KMS-11 (cell line): ENCODE measurements around the gene ELL2.
"Not testable (repeated sequence)": the region's sequence is repeated elsewhere in the genome, so short reads cannot be mapped to it uniquely, and the experiment has no call there.

ENCODE experiments used
- H2AFZ ChIP-seq: fragments of 200-600 bp; sonication (generic); 2 replicates; pipeline ENCODE4 v1.6.1; 2016; ENCODE audit warnings: antibody characterized with exemption, mixed run types, low read depth
- H3K27ac ChIP-seq: fragments of 200-600 bp; sonication (generic); 2 replicates; pipeline ENCODE4 v1.6.1; 2016; ENCODE audit warnings: mild to moderate bottlenecking, mixed run types
- H3K27me3 ChIP-seq: fragments of 200-600 bp; sonication (generic); 2 replicates; pipeline ENCODE4 v1.6.1; 2017; ENCODE audit warnings: mild to moderate bottlenecking, low read depth, mixed run types, moderate library complexity; ENCODE audit not compliant: insufficient read depth
- H3K36me3 ChIP-seq: fragments of 200-600 bp; sonication (generic); 2 replicates; pipeline ENCODE4 v1.6.1; 2017; ENCODE audit warnings: mild to moderate bottlenecking, mixed run types; ENCODE audit not compliant: insufficient read depth
- H3K4me1 ChIP-seq: fragments of 200-600 bp; sonication (generic); 2 replicates; pipeline ENCODE4 v1.6.1; 2016; ENCODE audit warnings: mild to moderate bottlenecking, low read depth, mixed run types; ENCODE audit not compliant: poor library complexity, severe bottlenecking
- H3K4me2 ChIP-seq: fragments of 200-600 bp; sonication (generic); 2 replicates; pipeline ENCODE4 v1.7.0; 2016; ENCODE audit warnings: mild to moderate bottlenecking, mixed run types
- H3K4me3 ChIP-seq: fragments of 200-600 bp; sonication (generic); IDR thresholded peaks from 2 replicates; pipeline ENCODE4 v1.6.1; 2017; ENCODE audit warnings: low read depth, low read length, mixed read lengths; ENCODE audit not compliant: insufficient read depth
- H3K79me2 ChIP-seq: fragments of 200-600 bp; sonication (generic); 2 replicates; pipeline ENCODE4 v1.6.1; 2016; ENCODE audit warnings: low read depth, mixed run types; ENCODE audit not compliant: insufficient read depth
- H3K9ac ChIP-seq: fragments of 200-600 bp; sonication (generic); 2 replicates; pipeline ENCODE4 v1.6.1; 2016; ENCODE audit warnings: mild to moderate bottlenecking, mixed run types
- H4K20me1 ChIP-seq: fragments of 200-600 bp; sonication (generic); 2 replicates; pipeline ENCODE4 v1.6.1; 2016; ENCODE audit warnings: mild to moderate bottlenecking, mixed run types; ENCODE audit not compliant: insufficient read depth
- TF ChIP-seq, protein P1 (sequence below): fragments of 200-600 bp; sonication (generic); conservative IDR thresholded peaks from 2 replicates; pipeline ENCODE4 v1.6.1; 2017; ENCODE audit warnings: low read depth, mild to moderate bottlenecking, antibody characterized with exemption, low read length, moderate library complexity, mixed read lengths

ELL2 gene

DNA sequence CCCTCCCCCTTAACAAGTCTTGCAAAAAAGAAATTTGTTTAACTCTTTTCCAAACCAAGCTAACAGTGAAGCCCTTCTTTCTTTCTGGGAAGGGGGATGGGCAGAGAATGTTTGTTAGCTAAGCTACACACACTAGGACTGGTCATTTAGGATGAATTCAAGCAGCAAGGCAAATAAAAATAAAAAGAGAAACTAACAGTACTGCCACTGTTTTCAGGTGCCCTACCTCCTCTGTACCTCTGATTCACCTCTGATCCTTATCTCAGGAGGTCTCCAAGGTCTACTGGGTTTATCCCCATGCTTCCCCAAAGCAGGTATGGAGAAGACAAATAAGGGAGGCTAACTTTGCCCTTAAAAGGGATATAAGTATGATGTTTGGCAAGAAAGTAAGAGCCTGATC is 52.9 kb downstream of the ELL2 start:
- peaks cover 49% of the 10 kb centered on the region for H3K4me1 ChIP-seq
- H4K20me1 ChIP-seq = no peaks in the 10 kb centered on the region
- H2AFZ ChIP-seq = no peak overlapping the region
- H3K36me3 ChIP-seq = no peaks in the 10 kb centered on the region
- no peak overlapping the region for H3K4me2 ChIP-seq
- H3K4me3 ChIP-seq = no peak overlapping the region
- no peaks in the 10 kb centered on the region for H3K27me3 ChIP-seq
- TF ChIP-seq, protein P1, sequence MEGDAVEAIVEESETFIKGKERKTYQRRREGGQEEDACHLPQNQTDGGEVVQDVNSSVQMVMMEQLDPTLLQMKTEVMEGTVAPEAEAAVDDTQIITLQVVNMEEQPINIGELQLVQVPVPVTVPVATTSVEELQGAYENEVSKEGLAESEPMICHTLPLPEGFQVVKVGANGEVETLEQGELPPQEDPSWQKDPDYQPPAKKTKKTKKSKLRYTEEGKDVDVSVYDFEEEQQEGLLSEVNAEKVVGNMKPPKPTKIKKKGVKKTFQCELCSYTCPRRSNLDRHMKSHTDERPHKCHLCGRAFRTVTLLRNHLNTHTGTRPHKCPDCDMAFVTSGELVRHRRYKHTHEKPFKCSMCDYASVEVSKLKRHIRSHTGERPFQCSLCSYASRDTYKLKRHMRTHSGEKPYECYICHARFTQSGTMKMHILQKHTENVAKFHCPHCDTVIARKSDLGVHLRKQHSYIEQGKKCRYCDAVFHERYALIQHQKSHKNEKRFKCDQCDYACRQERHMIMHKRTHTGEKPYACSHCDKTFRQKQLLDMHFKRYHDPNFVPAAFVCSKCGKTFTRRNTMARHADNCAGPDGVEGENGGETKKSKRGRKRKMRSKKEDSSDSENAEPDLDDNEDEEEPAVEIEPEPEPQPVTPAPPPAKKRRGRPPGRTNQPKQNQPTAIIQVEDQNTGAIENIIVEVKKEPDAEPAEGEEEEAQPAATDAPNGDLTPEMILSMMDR = no peak
- H3K27ac ChIP-seq = no peak overlapping the region
- H3K79me2 ChIP-seq = peaks cover 21% of the 10 kb centered on the region
- H3K9ac ChIP-seq = no peak overlapping the region

DNA sequence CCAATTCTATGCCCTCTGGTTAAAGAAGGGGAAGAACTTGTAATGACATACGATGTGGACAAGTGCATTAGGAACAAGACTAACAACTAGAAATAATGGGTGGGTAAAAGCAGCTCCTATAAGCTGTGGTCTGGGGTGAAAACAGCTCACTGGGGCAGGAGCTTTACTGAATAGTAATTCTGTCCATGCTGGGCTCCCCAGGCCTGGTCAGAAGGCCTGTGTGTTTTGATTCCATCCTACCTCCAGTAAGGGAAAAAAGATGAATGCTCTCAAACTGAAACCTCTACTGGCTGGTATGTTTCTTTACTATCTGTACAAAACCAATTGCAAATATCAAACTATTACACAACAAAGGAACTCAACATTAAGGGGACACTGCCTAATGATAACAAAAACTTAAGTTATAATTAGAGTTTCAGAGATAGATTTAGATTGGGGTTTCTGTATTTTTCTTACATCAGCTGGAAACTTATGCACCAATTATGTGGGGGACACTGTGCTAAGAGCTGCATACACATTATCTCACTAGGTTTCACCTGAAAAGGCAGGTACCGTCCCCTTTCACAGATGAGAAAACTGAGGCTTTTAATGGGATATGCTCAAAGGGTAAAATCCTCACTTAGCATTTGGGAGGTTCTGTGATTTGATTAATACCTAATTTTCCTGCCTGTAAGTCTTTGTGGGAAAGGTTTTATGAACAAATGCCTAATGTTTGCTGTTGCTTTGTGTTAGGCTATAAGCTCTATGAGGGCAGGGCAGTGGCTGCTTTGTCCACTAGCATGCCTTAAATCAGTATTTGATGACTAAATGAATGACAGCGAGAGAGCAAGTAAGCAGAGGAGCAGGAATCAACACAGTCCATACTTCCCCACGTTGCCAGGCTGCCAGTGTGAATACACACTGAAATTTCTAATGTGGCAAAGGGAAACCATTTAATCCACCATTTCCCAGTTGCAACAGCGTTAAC is 53.6 kb downstream of the ELL2 start:
- H3K36me3 ChIP-seq = no peaks in the 10 kb centered on the region; the same call in 1 of the 2 replicates
- peaks cover 13% of the 10 kb centered on the region; the same call in 1 of the 2 replicates for H3K79me2 ChIP-seq
- no peak overlapping the region for H3K9ac ChIP-seq
- no peaks in the 10 kb centered on the region for H4K20me1 ChIP-seq
- H3K4me1 ChIP-seq = peaks cover 49% of the 10 kb centered on the region
- H3K4me2 ChIP-seq = no peak overlapping the region
- no peaks in the 10 kb centered on the region for H3K27me3 ChIP-seq
- no peak overlapping the region for H2AFZ ChIP-seq
- no peak overlapping the region for H3K4me3 ChIP-seq
- H3K27ac ChIP-seq = no peak overlapping the region
- TF ChIP-seq, protein P1 = no peak

DNA sequence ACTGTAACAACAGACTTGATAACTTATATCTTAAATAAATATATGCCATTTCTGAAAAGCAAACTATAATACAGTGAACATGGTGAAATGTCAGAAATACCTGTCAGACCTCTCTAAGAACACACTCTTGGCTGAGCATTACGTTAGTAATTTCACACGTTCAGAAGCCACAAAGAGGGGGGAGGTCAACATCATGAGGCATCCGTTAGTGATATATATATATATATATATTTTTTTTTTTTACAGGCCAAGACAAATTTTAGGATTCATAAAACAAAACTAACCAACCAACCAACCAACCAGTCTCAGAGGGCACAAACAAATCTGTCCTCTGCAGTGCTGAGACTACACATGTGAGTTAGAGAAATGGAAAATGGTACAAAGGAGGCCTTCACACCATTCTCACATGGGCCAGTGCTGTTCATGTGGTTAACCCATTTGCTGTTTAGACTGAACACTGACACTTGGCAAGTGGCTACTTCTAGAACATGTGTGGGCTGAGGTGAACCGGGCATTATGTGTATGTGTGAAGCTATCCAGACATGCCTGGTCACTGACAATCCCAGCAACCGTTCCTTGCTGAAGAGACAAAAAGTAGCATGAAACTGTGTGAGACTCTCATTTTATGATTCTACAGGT is 54.5 kb downstream of the ELL2 start:
- Histone ChIP-seq H3K4me3 (no peak overlapping the region), H3K4me1 (peaks cover 56% of the 10 kb centered on the region), H3K27ac (no peak overlapping the region), H3K4me2 (no peak overlapping the region), H4K20me1 (no peaks in the 10 kb centered on the region), H2AFZ (no peak overlapping the region), H3K27me3 (no peaks in the 10 kb centered on the region), H3K9ac (no peak overlapping the region), H3K36me3 (no peaks in the 10 kb centered on the region; the same call in 1 of the 2 replicates), H3K79me2 (peaks cover 13% of the 10 kb centered on the region; the same call in 1 of the 2 replicates)
- TF ChIP-seq, protein P1 = no peak

DNA sequence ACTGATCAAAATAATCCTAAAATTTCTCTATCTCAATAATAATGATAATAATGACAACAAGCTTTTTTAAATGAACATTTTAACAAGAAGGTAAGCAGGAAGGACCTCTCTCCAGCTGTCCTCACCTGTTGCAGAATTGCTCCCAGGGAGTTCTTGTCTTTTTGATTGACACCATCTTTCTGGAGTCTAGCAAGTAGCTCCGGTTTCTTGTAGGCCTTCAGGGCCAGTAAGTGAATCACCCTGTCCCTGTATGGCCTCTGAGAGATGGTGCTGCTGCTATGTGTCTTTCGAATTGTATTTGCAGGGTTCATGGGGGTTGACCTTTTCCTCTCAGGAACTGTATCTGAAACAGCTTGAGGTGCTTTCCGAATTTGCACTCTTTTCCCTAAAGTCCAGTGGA is 55.3 kb downstream of the ELL2 start:
- not testable (repeated sequence) for H3K4me2 ChIP-seq, H3K27ac ChIP-seq, H3K36me3 ChIP-seq, H2AFZ ChIP-seq, H4K20me1 ChIP-seq, H3K9ac ChIP-seq, H3K4me3 ChIP-seq, H3K27me3 ChIP-seq
- H3K4me1 ChIP-seq = peaks cover 56% of the 10 kb centered on the region
- peaks cover 13% of the 10 kb centered on the region; the same call in 1 of the 2 replicates for H3K79me2 ChIP-seq
